ENCODE measurements around the gene TRPM3. TPM values are rescaled to one million over a fixed set of nuclear protein-coding genes. Genes with fewer than 3 reads are reported as not detected.

Gene TRPM3
- total and polyA plus RNA-seq, 2 of the 8 experiments (the other 6 are each of a cell fraction or from before 2014, with no cell fraction given): 2.4 to 10.9 TPM

DNA sequence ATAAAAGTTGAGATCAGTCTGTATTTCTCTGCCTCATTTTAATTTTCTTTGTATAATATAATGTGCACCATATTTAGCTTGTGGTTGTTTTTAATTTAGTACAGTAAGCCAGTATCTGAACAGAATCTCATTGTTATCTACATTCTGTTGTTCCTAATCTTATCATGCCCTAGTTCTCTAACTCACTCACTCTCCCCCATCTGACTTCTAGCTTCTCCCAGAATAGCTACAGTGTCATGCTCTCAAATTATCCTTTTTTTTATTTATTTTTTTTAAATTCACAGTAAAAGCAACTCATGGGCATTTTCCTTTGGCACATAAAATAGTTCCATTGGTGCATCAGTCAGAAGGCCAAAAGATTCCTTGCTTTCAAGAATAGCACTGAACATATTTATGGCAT is 156.6 kb downstream of the TRPM3 start (continued):
- TF ChIP-seq, protein P1, sequence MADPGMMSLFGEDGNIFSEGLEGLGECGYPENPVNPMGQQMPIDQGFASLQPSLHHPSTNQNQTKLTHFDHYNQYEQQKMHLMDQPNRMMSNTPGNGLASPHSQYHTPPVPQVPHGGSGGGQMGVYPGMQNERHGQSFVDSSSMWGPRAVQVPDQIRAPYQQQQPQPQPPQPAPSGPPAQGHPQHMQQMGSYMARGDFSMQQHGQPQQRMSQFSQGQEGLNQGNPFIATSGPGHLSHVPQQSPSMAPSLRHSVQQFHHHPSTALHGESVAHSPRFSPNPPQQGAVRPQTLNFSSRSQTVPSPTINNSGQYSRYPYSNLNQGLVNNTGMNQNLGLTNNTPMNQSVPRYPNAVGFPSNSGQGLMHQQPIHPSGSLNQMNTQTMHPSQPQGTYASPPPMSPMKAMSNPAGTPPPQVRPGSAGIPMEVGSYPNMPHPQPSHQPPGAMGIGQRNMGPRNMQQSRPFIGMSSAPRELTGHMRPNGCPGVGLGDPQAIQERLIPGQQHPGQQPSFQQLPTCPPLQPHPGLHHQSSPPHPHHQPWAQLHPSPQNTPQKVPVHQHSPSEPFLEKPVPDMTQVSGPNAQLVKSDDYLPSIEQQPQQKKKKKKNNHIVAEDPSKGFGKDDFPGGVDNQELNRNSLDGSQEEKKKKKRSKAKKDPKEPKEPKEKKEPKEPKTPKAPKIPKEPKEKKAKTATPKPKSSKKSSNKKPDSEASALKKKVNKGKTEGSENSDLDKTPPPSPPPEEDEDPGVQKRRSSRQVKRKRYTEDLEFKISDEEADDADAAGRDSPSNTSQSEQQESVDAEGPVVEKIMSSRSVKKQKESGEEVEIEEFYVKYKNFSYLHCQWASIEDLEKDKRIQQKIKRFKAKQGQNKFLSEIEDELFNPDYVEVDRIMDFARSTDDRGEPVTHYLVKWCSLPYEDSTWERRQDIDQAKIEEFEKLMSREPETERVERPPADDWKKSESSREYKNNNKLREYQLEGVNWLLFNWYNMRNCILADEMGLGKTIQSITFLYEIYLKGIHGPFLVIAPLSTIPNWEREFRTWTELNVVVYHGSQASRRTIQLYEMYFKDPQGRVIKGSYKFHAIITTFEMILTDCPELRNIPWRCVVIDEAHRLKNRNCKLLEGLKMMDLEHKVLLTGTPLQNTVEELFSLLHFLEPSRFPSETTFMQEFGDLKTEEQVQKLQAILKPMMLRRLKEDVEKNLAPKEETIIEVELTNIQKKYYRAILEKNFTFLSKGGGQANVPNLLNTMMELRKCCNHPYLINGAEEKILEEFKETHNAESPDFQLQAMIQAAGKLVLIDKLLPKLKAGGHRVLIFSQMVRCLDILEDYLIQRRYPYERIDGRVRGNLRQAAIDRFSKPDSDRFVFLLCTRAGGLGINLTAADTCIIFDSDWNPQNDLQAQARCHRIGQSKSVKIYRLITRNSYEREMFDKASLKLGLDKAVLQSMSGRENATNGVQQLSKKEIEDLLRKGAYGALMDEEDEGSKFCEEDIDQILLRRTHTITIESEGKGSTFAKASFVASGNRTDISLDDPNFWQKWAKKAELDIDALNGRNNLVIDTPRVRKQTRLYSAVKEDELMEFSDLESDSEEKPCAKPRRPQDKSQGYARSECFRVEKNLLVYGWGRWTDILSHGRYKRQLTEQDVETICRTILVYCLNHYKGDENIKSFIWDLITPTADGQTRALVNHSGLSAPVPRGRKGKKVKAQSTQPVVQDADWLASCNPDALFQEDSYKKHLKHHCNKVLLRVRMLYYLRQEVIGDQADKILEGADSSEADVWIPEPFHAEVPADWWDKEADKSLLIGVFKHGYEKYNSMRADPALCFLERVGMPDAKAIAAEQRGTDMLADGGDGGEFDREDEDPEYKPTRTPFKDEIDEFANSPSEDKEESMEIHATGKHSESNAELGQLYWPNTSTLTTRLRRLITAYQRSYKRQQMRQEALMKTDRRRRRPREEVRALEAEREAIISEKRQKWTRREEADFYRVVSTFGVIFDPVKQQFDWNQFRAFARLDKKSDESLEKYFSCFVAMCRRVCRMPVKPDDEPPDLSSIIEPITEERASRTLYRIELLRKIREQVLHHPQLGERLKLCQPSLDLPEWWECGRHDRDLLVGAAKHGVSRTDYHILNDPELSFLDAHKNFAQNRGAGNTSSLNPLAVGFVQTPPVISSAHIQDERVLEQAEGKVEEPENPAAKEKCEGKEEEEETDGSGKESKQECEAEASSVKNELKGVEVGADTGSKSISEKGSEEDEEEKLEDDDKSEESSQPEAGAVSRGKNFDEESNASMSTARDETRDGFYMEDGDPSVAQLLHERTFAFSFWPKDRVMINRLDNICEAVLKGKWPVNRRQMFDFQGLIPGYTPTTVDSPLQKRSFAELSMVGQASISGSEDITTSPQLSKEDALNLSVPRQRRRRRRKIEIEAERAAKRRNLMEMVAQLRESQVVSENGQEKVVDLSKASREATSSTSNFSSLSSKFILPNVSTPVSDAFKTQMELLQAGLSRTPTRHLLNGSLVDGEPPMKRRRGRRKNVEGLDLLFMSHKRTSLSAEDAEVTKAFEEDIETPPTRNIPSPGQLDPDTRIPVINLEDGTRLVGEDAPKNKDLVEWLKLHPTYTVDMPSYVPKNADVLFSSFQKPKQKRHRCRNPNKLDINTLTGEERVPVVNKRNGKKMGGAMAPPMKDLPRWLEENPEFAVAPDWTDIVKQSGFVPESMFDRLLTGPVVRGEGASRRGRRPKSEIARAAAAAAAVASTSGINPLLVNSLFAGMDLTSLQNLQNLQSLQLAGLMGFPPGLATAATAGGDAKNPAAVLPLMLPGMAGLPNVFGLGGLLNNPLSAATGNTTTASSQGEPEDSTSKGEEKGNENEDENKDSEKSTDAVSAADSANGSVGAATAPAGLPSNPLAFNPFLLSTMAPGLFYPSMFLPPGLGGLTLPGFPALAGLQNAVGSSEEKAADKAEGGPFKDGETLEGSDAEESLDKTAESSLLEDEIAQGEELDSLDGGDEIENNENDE (IDR thresholded peaks at IDR 0.05; ENCODE audit: insufficient replicate concordance, low read length): no peak
- no peak for TF ChIP-seq MAX (IDR thresholded peaks at IDR 0.05)
- TF ChIP-seq TBP (IDR thresholded peaks at IDR 0.05; ENCODE audit: low read depth, low read length): no peak
- no peak for TF ChIP-seq EGR1 (IDR thresholded peaks at IDR 0.05; ENCODE audit: borderline replicate concordance, low read depth, low read length)
- TF ChIP-seq CEBPB (IDR thresholded peaks at IDR 0.05; ENCODE audit: low read depth, low read length): no peak
- no peak for TF ChIP-seq RXRA (IDR thresholded peaks at IDR 0.05; ENCODE audit: insufficient read depth, low read depth, low read length)
- no peak for TF ChIP-seq GTF2F1 (IDR thresholded peaks at IDR 0.05; ENCODE audit: borderline replicate concordance, low read depth, low read length)
- TF ChIP-seq SRF (IDR thresholded peaks at IDR 0.05; ENCODE audit: low read depth, low read length): no peak
- TF ChIP-seq BACH1 (IDR thresholded peaks at IDR 0.05; ENCODE audit: low read length): no peak

Data from H1 (cell line).